Suprapubic skin (tissue), 4 donors: Measurements from ENCODE around the gene DUOX2. TPM values are rescaled to one million over a fixed set of nuclear protein-coding genes. Genes with fewer than 3 reads are reported as not detected.

Experiments
- DNase-seq, 2 donors: peaks; one replicate each; pipeline ENCODE4 v3.0.0-alpha.2; 2019; ENCODE audit warnings: low spot score in 2 of 2
- H3K27ac ChIP-seq: fragments of 200-600 bp; sonication (generic); one replicate; pipeline ENCODE4 v1.5.1; 2019
- H3K27me3 ChIP-seq: fragments of 200-600 bp; sonication (generic); one replicate; pipeline ENCODE4 v1.5.1; 2019
- H3K36me3 ChIP-seq: fragments of 200-600 bp; sonication (generic); one replicate; pipeline ENCODE4 v1.5.1; 2019
- H3K4me1 ChIP-seq: fragments of 200-600 bp; sonication (generic); one replicate; pipeline ENCODE4 v1.5.1; 2019
- H3K4me3 ChIP-seq: fragments of 200-600 bp; sonication (generic); one replicate; pipeline ENCODE4 v1.5.1; 2019; ENCODE audit warnings: mild to moderate bottlenecking
- H3K9me3 ChIP-seq: fragments of 200-600 bp; sonication (generic); one replicate; pipeline ENCODE4 v1.5.1; 2019
- EP300 ChIP-seq: sonication (generic); formaldehyde crosslinking; IDR thresholded peaks from one replicate; pipeline ENCODE4 v1.6.1; 2017; ENCODE audit warnings: antibody characterized with exemption
- POLR2A ChIP-seq, 2 donors: fragments of 450-650 bp; IDR thresholded peaks; one replicate each; pipeline ENCODE4 v1.6.1; 2017; ENCODE audit warnings: antibody characterized with exemption in 2 of 2, mild to moderate bottlenecking in 2 of 2, moderate library complexity in 2 of 2
- POLR2AphosphoS5 ChIP-seq, 3 donors: sonication (generic); formaldehyde crosslinking; IDR thresholded peaks; one replicate each; pipeline ENCODE4 v1.6.1; 2017; ENCODE audit warnings: antibody characterized with exemption in 3 of 3
- WGBS: methylation state at CpG from one replicate; pipeline ENCODE4 v1.1.5; 2018; 5-methylcytosine and 5-hydroxymethylcytosine counted together
- total RNA-seq, 4 donors: library from RNA; depleted of rRNA; stranded (reverse); fragments of >200 nt; gene quantifications; one replicate each; pipeline ENCODE4 v1.1.0, GENCODE V29; 2016
- TF ChIP-seq, protein P1 (sequence below), 2 donors: fragments of 200-600 bp in 1 of 2; fragments of 450-650 bp in 1 of 2; sonication (generic) in 1 of 2; IDR thresholded peaks; one replicate each; pipeline ENCODE4 v1.5.1; 2016 to 2019; ENCODE audit warnings: antibody characterized with exemption in 2 of 2, mild to moderate bottlenecking in 1 of 2, moderate library complexity in 1 of 2

Gene DUOX2
- total RNA-seq, 4 donors from 2014 or later, result 2.3 to 32.6 (median 6.9) TPM

DNA sequence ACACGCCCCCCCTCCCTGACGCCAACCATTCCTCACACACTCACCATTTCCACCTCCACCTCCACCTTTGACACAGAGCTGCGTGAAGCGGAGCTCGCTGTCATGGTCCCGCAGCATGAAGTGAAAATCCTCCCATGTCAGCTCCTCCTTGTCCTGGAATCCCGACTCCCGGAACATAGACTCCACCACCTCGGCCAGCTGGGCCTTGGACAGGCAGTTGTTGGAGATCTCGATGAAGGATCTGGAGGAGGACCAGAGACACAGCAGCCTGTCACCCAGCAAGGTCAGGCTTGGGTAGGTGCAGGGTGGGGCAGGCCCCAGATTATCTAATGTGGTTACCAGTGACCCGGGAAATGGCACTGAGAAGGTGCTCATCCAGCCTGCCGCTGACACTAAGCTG, 12.2 kb downstream of the DUOX2 start:
- Histone ChIP-seq H3K36me3 (no peaks in the 10 kb centered on the region), H3K27me3 (peaks cover 2% of the 10 kb centered on the region), H3K27ac (no peak overlapping the region), H3K4me1 (no peaks in the 10 kb centered on the region), H3K9me3 (no peaks in the 10 kb centered on the region), H3K4me3 (no peak overlapping the region)
- DNase-seq, result peak in 1 of 2 donors; percentile 41
- WGBS, result 91% methylated on average over 12 of the region's 12 CpGs
- TF ChIP-seq EP300, result no peak
- TF ChIP-seq, protein P1, sequence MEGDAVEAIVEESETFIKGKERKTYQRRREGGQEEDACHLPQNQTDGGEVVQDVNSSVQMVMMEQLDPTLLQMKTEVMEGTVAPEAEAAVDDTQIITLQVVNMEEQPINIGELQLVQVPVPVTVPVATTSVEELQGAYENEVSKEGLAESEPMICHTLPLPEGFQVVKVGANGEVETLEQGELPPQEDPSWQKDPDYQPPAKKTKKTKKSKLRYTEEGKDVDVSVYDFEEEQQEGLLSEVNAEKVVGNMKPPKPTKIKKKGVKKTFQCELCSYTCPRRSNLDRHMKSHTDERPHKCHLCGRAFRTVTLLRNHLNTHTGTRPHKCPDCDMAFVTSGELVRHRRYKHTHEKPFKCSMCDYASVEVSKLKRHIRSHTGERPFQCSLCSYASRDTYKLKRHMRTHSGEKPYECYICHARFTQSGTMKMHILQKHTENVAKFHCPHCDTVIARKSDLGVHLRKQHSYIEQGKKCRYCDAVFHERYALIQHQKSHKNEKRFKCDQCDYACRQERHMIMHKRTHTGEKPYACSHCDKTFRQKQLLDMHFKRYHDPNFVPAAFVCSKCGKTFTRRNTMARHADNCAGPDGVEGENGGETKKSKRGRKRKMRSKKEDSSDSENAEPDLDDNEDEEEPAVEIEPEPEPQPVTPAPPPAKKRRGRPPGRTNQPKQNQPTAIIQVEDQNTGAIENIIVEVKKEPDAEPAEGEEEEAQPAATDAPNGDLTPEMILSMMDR (IDR thresholded peaks at IDR 0.05), result no peak
- TF ChIP-seq POLR2A (IDR thresholded peaks at IDR 0.05), result no peak
- no peak for TF ChIP-seq POLR2AphosphoS5 (IDR thresholded peaks at IDR 0.05)

DNA sequence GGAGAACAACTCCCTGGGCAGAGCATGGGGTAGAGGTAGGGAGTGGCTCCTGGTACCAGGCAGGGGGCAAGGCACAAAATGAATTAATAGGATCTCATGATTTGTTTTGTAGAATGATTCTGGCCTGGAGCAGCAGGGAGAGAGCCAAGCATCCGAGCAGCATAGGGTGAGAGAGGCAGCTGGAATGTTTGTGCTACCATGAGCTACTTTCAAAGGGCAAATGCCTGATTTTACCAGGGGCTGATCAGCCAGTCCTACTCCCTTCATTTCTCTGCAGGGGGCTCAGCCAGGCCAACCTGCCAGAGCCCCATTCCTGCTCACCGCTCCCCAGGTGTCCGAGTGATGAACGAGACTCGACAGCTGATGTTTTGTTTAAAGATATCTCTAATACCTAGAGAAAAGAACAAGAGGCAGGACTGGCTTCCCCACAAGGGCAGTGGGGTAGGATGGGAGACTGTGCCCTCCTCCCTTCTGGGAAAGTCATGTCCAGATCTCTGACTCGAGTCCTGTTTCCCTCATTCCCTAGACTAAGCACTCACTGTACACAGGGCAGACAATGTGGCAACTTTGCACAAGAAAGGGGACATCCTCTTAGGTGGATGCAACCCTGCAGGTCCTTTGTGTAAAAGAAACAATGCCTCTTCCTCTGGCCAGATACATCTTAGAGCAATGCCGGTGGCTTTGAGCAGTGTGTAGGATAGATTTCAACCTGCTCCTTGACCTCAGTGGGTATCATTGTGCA, 12.9 kb downstream of the DUOX2 start:
- 83% methylated on average over 7 of the region's 7 CpGs for WGBS
- Histone ChIP-seq H3K36me3 (no peaks in the 10 kb centered on the region), H3K4me1 (no peaks in the 10 kb centered on the region), H3K4me3 (no peak overlapping the region), H3K9me3 (no peaks in the 10 kb centered on the region), H3K27me3 (no peaks in the 10 kb centered on the region), H3K27ac (no peak overlapping the region)
- no peak for DNase-seq
- no peak for TF ChIP-seq POLR2AphosphoS5 (IDR thresholded peaks at IDR 0.05)
- TF ChIP-seq POLR2A (IDR thresholded peaks at IDR 0.05), result no peak
- TF ChIP-seq, protein P1 (IDR thresholded peaks at IDR 0.05), result no peak
- TF ChIP-seq EP300, result no peak

DNA sequence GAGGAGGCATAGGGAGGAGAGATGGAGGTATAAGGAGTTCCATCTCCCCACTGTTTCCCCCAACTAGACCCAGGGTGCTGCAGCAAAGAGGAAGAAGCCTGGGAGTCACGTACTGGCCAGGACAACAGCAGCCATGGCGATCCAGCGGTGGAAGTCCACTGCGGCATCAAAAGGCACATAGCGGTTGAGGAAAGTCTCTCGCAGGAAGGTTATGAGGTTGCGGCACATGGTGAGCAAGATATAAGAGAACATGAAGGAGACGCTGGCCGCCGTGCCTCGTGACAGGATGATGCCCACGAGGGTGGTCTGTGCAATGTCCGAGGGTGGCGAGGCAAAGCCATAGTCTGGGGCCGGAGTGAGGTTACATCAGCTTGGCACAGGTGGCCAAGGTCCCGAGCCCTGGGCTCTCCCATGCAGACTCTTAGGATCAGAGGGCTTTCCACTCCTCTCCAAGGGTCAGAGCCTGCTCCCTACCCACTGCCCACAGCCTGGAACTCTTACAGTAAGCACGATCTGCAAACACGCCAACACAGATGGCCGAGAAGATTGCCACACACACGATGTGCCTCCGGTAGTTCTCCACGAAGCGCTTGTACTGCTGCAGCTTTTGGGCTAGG, 14.3 kb downstream of the DUOX2 start:
- no peak overlapping the region for H3K4me3 ChIP-seq
- H3K36me3 ChIP-seq, result no peaks in the 10 kb centered on the region
- no peaks in the 10 kb centered on the region for H3K4me1 ChIP-seq
- DNase-seq, result peak in 1 of 2 donors; percentile 49
- WGBS, result 87% methylated on average over 19 of the region's 23 CpGs
- TF ChIP-seq EP300 (no peak), POLR2AphosphoS5 (IDR thresholded peaks at IDR 0.05) (no peak), POLR2A (IDR thresholded peaks at IDR 0.05) (no peak)
- TF ChIP-seq, protein P1 (IDR thresholded peaks at IDR 0.05), result no peak
- no peak overlapping the region for H3K27ac ChIP-seq
- no peaks in the 10 kb centered on the region for H3K27me3 ChIP-seq
- H3K9me3 ChIP-seq, result no peaks in the 10 kb centered on the region

DNA sequence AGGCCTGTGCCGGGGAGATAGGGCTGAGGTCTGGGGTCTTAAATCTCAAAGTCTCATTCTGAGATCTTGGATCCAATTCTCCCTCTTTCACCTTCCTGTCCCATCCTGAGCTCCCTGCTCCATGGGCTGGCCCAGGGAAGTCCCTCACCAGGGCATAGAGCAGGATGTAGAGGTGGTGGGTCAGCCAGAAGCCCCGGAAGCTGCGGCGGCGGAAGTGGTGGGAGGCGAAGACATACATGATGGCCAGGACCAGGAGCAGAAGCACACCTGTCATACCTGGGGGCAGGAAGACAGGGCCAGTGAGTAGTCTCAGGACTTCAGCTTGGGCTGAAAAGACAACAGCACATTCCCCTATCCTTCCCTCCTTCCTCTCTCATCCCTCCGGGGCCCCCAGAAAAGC, 16.5 kb downstream of the DUOX2 start:
- Histone ChIP-seq H3K4me3 (no peak overlapping the region), H3K27ac (no peak overlapping the region), H3K27me3 (no peaks in the 10 kb centered on the region), H3K9me3 (no peaks in the 10 kb centered on the region), H3K4me1 (no peaks in the 10 kb centered on the region), H3K36me3 (no peaks in the 10 kb centered on the region)
- 97% methylated on average over 7 of the region's 7 CpGs for WGBS
- peak in 1 of 2 donors; percentile 47 for DNase-seq
- TF ChIP-seq, protein P1 (IDR thresholded peaks at IDR 0.05), result no peak
- TF ChIP-seq POLR2A (IDR thresholded peaks at IDR 0.05) (no peak), POLR2AphosphoS5 (IDR thresholded peaks at IDR 0.05) (no peak), EP300 (no peak)

DNA sequence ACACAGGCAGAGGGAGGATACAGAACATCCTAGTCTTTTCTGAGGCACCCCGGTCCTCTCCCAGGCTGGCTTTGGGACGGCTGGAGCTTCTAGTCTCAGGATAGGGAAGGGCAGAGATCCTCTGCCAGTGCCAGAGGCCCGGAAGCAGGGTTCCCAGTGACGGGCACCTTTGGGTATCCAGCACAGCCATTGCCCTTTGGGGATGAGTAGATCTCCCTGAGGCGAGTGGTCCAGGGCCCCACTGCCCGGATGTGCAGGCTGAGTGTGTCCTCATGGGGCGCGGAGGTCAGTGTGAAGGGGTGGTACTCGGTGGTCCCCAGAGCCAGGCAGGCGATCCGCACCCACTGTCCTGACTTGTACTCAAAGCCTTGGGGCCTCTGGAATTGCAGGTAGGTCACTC, 18.3 kb downstream of the DUOX2 start:
- Histone ChIP-seq H3K4me1 (no peaks in the 10 kb centered on the region), H3K9me3 (no peaks in the 10 kb centered on the region), H3K36me3 (no peaks in the 10 kb centered on the region), H3K4me3 (no peak overlapping the region), H3K27me3 (no peaks in the 10 kb centered on the region), H3K27ac (no peak overlapping the region)
- no peak for TF ChIP-seq POLR2AphosphoS5 (IDR thresholded peaks at IDR 0.05)
- TF ChIP-seq, protein P1 (IDR thresholded peaks at IDR 0.05), result no peak
- no peak for TF ChIP-seq EP300
- TF ChIP-seq POLR2A (IDR thresholded peaks at IDR 0.05), result no peak
- 96% methylated on average over 11 of the region's 11 CpGs for WGBS
- DNase-seq, result peak in 1 of 2 donors; percentile 50
